ENCODE measurements around the gene LHFPL3.

LHFPL3 gene

GRCh38 chr7:104804696-104805095, 476.3 kb downstream of the LHFPL3 start:
- Histone ChIP-seq H3K27ac (ENCODE audit: low read length) (no peak overlapping the region), H3K27me3 (ENCODE audit: control insufficient read depth, insufficient read depth, low read length) (no peaks in the 10 kb centered on the region), H3K9me3 (ENCODE audit: control insufficient read depth, low read depth, low read length) (no peaks in the 10 kb centered on the region), H3K9ac (ENCODE audit: low read length) (no peak overlapping the region), H3K36me3 (ENCODE audit: control insufficient read depth, low read depth, low read length) (no peaks in the 10 kb centered on the region), H3K4me3 (ENCODE audit: low read length) (no peak overlapping the region), H3K4me1 (ENCODE audit: control insufficient read depth, low read depth, low read length) (no peaks in the 10 kb centered on the region)

- no peaks in the 10 kb centered on the region for H3K9me3 ChIP-seq (ENCODE audit: control insufficient read depth, low read depth, low read length)
- H3K36me3 ChIP-seq (ENCODE audit: control insufficient read depth, low read depth, low read length) = no peaks in the 10 kb centered on the region
- H3K4me3 ChIP-seq (ENCODE audit: low read length) = no peak overlapping the region
- no peak overlapping the region for H3K27ac ChIP-seq (ENCODE audit: low read length)
- H3K27me3 ChIP-seq (ENCODE audit: control insufficient read depth, insufficient read depth, low read length) = no peaks in the 10 kb centered on the region
- H3K9ac ChIP-seq (ENCODE audit: low read length) = no peak overlapping the region
- H3K4me1 ChIP-seq (ENCODE audit: control insufficient read depth, low read depth, low read length) = no peaks in the 10 kb centered on the region
Observed at GRCh38 chr7:104805449-104806317, 477.3 kb downstream of the LHFPL3 start.

GRCh38 chr7:104807671-104808070, 479.3 kb downstream of the LHFPL3 start:
- Histone ChIP-seq H3K36me3 (ENCODE audit: control insufficient read depth, low read depth, low read length) (no peaks in the 10 kb centered on the region), H3K9me3 (ENCODE audit: control insufficient read depth, low read depth, low read length) (no peaks in the 10 kb centered on the region), H3K9ac (ENCODE audit: low read length) (no peak overlapping the region), H3K27me3 (ENCODE audit: control insufficient read depth, insufficient read depth, low read length) (no peaks in the 10 kb centered on the region), H3K27ac (ENCODE audit: low read length) (no peak overlapping the region), H3K4me3 (ENCODE audit: low read length) (no peak overlapping the region), H3K4me1 (ENCODE audit: control insufficient read depth, low read depth, low read length) (no peaks in the 10 kb centered on the region)

- no peaks in the 10 kb centered on the region for H3K36me3 ChIP-seq (ENCODE audit: control insufficient read depth, low read depth, low read length)
- H3K27ac ChIP-seq (ENCODE audit: low read length) = no peak overlapping the region
- H3K9me3 ChIP-seq (ENCODE audit: control insufficient read depth, low read depth, low read length) = no peaks in the 10 kb centered on the region
- H3K4me3 ChIP-seq (ENCODE audit: low read length) = no peak overlapping the region
- H3K9ac ChIP-seq (ENCODE audit: low read length) = no peak overlapping the region
- no peaks in the 10 kb centered on the region for H3K4me1 ChIP-seq (ENCODE audit: control insufficient read depth, low read depth, low read length)
- H3K27me3 ChIP-seq (ENCODE audit: control insufficient read depth, insufficient read depth, low read length) = no peaks in the 10 kb centered on the region
Observed at GRCh38 chr7:104809906-104810305, 481.5 kb downstream of the LHFPL3 start.

GRCh38 chr7:104814126-104814525, 485.7 kb downstream of the LHFPL3 start:
- peaks cover 4% of the 10 kb centered on the region for H3K4me1 ChIP-seq (ENCODE audit: control insufficient read depth, low read depth, low read length)

GRCh38 chr7:104814671-104815400, 486.4 kb downstream of the LHFPL3 start:
- Histone ChIP-seq H3K27me3 (ENCODE audit: control insufficient read depth, insufficient read depth, low read length) (no peaks in the 10 kb centered on the region), H3K4me1 (ENCODE audit: control insufficient read depth, low read depth, low read length) (peaks cover 8% of the 10 kb centered on the region), H3K9ac (ENCODE audit: low read length) (no peak overlapping the region), H3K4me3 (ENCODE audit: low read length) (no peak overlapping the region), H3K27ac (ENCODE audit: low read length) (no peak overlapping the region), H3K9me3 (ENCODE audit: control insufficient read depth, low read depth, low read length) (no peaks in the 10 kb centered on the region), H3K36me3 (ENCODE audit: control insufficient read depth, low read depth, low read length) (no peaks in the 10 kb centered on the region)

More at GRCh38 chr7:104814126-104814525, 485.7 kb downstream of the LHFPL3 start:
- H3K27ac ChIP-seq (ENCODE audit: low read length) = no peak overlapping the region
- no peak overlapping the region for H3K9ac ChIP-seq (ENCODE audit: low read length)
- no peaks in the 10 kb centered on the region for H3K9me3 ChIP-seq (ENCODE audit: control insufficient read depth, low read depth, low read length)
- no peaks in the 10 kb centered on the region for H3K27me3 ChIP-seq (ENCODE audit: control insufficient read depth, insufficient read depth, low read length)
- no peaks in the 10 kb centered on the region for H3K36me3 ChIP-seq (ENCODE audit: control insufficient read depth, low read depth, low read length)
- H3K4me3 ChIP-seq (ENCODE audit: low read length) = no peak overlapping the region

- Histone ChIP-seq H3K4me3 (ENCODE audit: low read length) (no peak overlapping the region), H3K9ac (ENCODE audit: low read length) (no peak overlapping the region), H3K36me3 (ENCODE audit: control insufficient read depth, low read depth, low read length) (no peaks in the 10 kb centered on the region), H3K27me3 (ENCODE audit: control insufficient read depth, insufficient read depth, low read length) (no peaks in the 10 kb centered on the region), H3K4me1 (ENCODE audit: control insufficient read depth, low read depth, low read length) (peaks cover 8% of the 10 kb centered on the region), H3K27ac (ENCODE audit: low read length) (no peak overlapping the region), H3K9me3 (ENCODE audit: control insufficient read depth, low read depth, low read length) (no peaks in the 10 kb centered on the region)
Observed at GRCh38 chr7:104816537-104816936, 488.1 kb downstream of the LHFPL3 start.

- H3K4me1 ChIP-seq (ENCODE audit: control insufficient read depth, low read depth, low read length) = peaks cover 8% of the 10 kb centered on the region
- no peaks in the 10 kb centered on the region for H3K9me3 ChIP-seq (ENCODE audit: control insufficient read depth, low read depth, low read length)
- no peak overlapping the region for H3K27ac ChIP-seq (ENCODE audit: low read length)
- no peak overlapping the region for H3K4me3 ChIP-seq (ENCODE audit: low read length)
- H3K27me3 ChIP-seq (ENCODE audit: control insufficient read depth, insufficient read depth, low read length) = no peaks in the 10 kb centered on the region
- no peaks in the 10 kb centered on the region for H3K36me3 ChIP-seq (ENCODE audit: control insufficient read depth, low read depth, low read length)
- no peak overlapping the region for H3K9ac ChIP-seq (ENCODE audit: low read length)
Observed at GRCh38 chr7:104818961-104819880, 490.8 kb downstream of the LHFPL3 start.

- no peaks in the 10 kb centered on the region for H3K36me3 ChIP-seq (ENCODE audit: control insufficient read depth, low read depth, low read length)
- peaks cover 8% of the 10 kb centered on the region for H3K4me1 ChIP-seq (ENCODE audit: control insufficient read depth, low read depth, low read length)
- no peak overlapping the region for H3K9ac ChIP-seq (ENCODE audit: low read length)
- no peak overlapping the region for H3K4me3 ChIP-seq (ENCODE audit: low read length)
- no peaks in the 10 kb centered on the region for H3K9me3 ChIP-seq (ENCODE audit: control insufficient read depth, low read depth, low read length)
- no peak overlapping the region for H3K27ac ChIP-seq (ENCODE audit: low read length)
- no peaks in the 10 kb centered on the region for H3K27me3 ChIP-seq (ENCODE audit: control insufficient read depth, insufficient read depth, low read length)
Observed at GRCh38 chr7:104820836-104821535, 492.6 kb downstream of the LHFPL3 start.

- Histone ChIP-seq H3K9me3 (ENCODE audit: control insufficient read depth, low read depth, low read length) (no peaks in the 10 kb centered on the region), H3K4me1 (ENCODE audit: control insufficient read depth, low read depth, low read length) (peaks cover 5% of the 10 kb centered on the region), H3K36me3 (ENCODE audit: control insufficient read depth, low read depth, low read length) (no peaks in the 10 kb centered on the region), H3K27me3 (ENCODE audit: control insufficient read depth, insufficient read depth, low read length) (no peaks in the 10 kb centered on the region), H3K4me3 (ENCODE audit: low read length) (no peak overlapping the region), H3K27ac (ENCODE audit: low read length) (no peak overlapping the region), H3K9ac (ENCODE audit: low read length) (no peak overlapping the region)
Observed at GRCh38 chr7:104823177-104823576, 494.8 kb downstream of the LHFPL3 start.

GRCh38 chr7:104825099-104825498, 496.7 kb downstream of the LHFPL3 start:
- no peak overlapping the region for H3K27ac ChIP-seq (ENCODE audit: low read length)
- no peak overlapping the region for H3K9ac ChIP-seq (ENCODE audit: low read length)
- no peak overlapping the region for H3K4me3 ChIP-seq (ENCODE audit: low read length)
- H3K4me1 ChIP-seq (ENCODE audit: control insufficient read depth, low read depth, low read length) = no peaks in the 10 kb centered on the region
- no peaks in the 10 kb centered on the region for H3K36me3 ChIP-seq (ENCODE audit: control insufficient read depth, low read depth, low read length)
- no peaks in the 10 kb centered on the region for H3K27me3 ChIP-seq (ENCODE audit: control insufficient read depth, insufficient read depth, low read length)
- no peaks in the 10 kb centered on the region for H3K9me3 ChIP-seq (ENCODE audit: control insufficient read depth, low read depth, low read length)
